Upper lobe of right lung (tissue), 1 donor: ENCODE results near the gene CDC14A. TPM values are rescaled to one million over a fixed set of nuclear protein-coding genes. Genes with fewer than 3 reads are reported as not detected.

Experiments
- ATAC-seq: fragments of 200-7000 bp; cut with Tn5 transposase; one replicate; pipeline ENCODE4 v1.9.1; 2020; ENCODE audit warnings: mild to moderate bottlenecking, moderate library complexity
- DNase-seq: peaks from one replicate; pipeline ENCODE4 v3.0.0-alpha.2; 2020
- H3K27ac ChIP-seq: fragments of 200-600 bp; one replicate; pipeline ENCODE4 v1.8.0; 2022
- H3K27me3 ChIP-seq: fragments of 200-600 bp; one replicate; pipeline ENCODE4 v1.8.0; 2022; ENCODE audit warnings: mild to moderate bottlenecking
- H3K36me3 ChIP-seq: fragments of 200-600 bp; one replicate; pipeline ENCODE4 v1.8.0; 2022
- H3K4me1 ChIP-seq: fragments of 200-600 bp; one replicate; pipeline ENCODE4 v1.8.0; 2022
- H3K4me3 ChIP-seq: fragments of 200-600 bp; one replicate; pipeline ENCODE4 v1.8.0; 2022; ENCODE audit warnings: mild to moderate bottlenecking
- H3K9me3 ChIP-seq: fragments of 200-600 bp; one replicate; pipeline ENCODE4 v1.8.0; 2022
- CTCF ChIP-seq: fragments of 200-600 bp; IDR thresholded peaks from one replicate; pipeline ENCODE4 v1.8.0; 2022; ENCODE audit warnings: antibody characterized with exemption
- intact Hi-C: fragments of 100-400 bp; cut with DNase I; formaldehyde crosslinking; loops from one replicate; pipeline ENCODE4 v1.11.0; 2022
- total RNA-seq: library from RNA; stranded (reverse); fragmentation: NEBNext Ultra II Directional; extraction: Animal tissue kit (Norgen Biotek cat#: 25700); gene quantifications from one replicate; pipeline ENCODE4 v1.2.1, GENCODE V29; 2021
- donor health status: DM: no; HTN: yes; CAD: no; lungs with severe emphysema.

The CDC14A gene
- total RNA-seq, 1 donor from 2014 or later, result 12.0 TPM

GRCh38 chr1:100545855-100546254 is 193.5 kb downstream of the CDC14A start:
- no peak overlapping the region for H3K4me3 ChIP-seq
- H3K36me3 ChIP-seq, result no peaks in the 10 kb centered on the region
- H3K27me3 ChIP-seq, result peaks cover 4% of the 10 kb centered on the region
- H3K27ac ChIP-seq, result no peak overlapping the region
- H3K9me3 ChIP-seq, result no peaks in the 10 kb centered on the region
- DNase-seq (no peak), ATAC-seq (no peak)
- no peak for TF ChIP-seq CTCF
- no peaks in the 10 kb centered on the region for H3K4me1 ChIP-seq
- intact Hi-C loops, result no loop called here

DNA sequence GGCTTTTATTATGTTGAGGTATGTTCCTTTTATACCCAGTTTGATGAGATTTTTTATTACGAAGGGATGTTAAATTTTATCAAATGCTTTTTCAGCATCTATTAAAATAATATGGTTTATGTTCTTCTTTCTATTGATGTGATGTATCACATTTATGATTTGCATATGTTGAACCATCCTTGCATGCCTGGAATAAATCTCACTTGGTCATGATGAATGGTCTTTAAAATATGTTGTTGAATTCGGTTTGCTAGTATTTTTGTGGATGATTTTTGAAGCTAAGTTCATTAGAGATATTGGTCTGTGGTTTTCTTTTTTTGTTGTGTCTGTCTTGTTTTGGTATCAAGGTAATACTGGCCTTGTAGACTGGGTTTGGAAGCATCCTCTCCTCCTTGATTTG is 199.7 kb downstream of the CDC14A start:
- no peak for ATAC-seq
- Histone ChIP-seq H3K27me3 (no peaks in the 10 kb centered on the region), H3K4me1 (no peaks in the 10 kb centered on the region), H3K9me3 (peaks cover 5% of the 10 kb centered on the region), H3K36me3 (no peaks in the 10 kb centered on the region), H3K4me3 (no peak overlapping the region), H3K27ac (no peak overlapping the region)
- intact Hi-C loops, result no loop called here
- TF ChIP-seq CTCF, result no peak
- no peak for DNase-seq

GRCh38 chr1:100552922-100553321 is 200.6 kb downstream of the CDC14A start:
- Histone ChIP-seq H3K27ac (no peak overlapping the region), H3K36me3 (no peaks in the 10 kb centered on the region), H3K4me3 (no peak overlapping the region), H3K4me1 (no peaks in the 10 kb centered on the region), H3K9me3 (peaks cover 5% of the 10 kb centered on the region), H3K27me3 (no peaks in the 10 kb centered on the region)
- DNase-seq, result no peak
- no peak for ATAC-seq
- intact Hi-C loops, result no loop called here
- no peak for TF ChIP-seq CTCF

- intact Hi-C loops, result no loop called here
- Histone ChIP-seq H3K36me3 (no peaks in the 10 kb centered on the region), H3K27ac (no peak overlapping the region), H3K27me3 (no peaks in the 10 kb centered on the region), H3K9me3 (peaks cover 5% of the 10 kb centered on the region), H3K4me3 (no peak overlapping the region), H3K4me1 (no peaks in the 10 kb centered on the region)
- no peak for DNase-seq
- TF ChIP-seq CTCF, result no peak
- ATAC-seq, result no peak
Measured at GRCh38 chr1:100556181-100556580, 203.9 kb downstream of the CDC14A start.

DNA sequence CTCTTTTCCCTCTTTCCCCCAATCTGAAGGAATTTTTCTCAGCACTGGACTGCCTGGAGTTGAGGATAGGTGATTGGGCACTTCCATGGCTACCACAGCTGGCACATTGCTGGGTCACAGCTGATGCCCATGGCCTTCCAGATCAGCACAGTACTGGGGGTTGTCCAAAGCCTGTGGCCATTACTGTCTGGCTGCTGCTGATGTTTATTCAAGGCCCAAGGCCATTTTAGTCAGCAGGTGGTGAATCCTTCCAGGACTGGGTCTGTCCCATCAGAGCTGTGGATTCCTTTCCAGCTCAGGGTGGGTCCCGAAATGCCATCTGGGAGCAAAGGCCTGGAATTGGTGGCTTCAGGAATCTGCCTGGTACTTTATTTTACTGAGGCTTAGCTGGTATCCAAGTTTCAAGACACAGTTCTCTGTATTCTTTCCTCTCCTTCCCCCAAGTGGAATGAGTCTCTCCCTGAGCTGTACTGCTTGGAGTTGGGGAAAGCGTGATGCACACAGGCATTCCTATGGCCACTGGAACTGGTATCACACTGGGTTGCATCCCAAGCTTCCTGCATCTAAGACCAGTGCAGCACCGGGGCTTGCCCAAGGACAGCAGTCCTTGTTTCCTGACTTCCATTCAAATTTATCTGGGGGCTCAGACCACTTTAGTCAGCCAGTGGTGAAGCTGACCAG is 204.8 kb downstream of the CDC14A start:
- Histone ChIP-seq H3K36me3 (no peaks in the 10 kb centered on the region), H3K4me3 (no peak overlapping the region), H3K9me3 (peaks cover 5% of the 10 kb centered on the region), H3K4me1 (no peaks in the 10 kb centered on the region), H3K27ac (no peak overlapping the region), H3K27me3 (no peaks in the 10 kb centered on the region)
- DNase-seq, result no peak
- TF ChIP-seq CTCF, result no peak
- intact Hi-C loops, result no loop called here
- no peak for ATAC-seq

DNA sequence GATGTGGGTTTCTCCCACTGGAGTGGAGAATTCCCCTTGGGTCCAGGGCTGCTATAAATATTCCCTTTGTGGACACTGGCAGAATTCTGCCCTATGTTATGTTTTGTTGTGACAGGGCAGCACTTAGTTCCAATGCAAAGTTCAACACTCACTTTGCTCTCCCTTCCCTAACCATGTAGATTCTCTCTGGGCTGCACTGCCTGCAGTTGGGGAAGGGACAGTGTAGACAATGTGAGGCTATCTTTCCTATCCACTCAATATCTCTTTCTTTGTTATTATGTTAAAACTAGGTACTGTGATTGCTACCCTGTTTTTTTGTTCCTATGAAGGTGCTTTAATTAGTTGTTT is 205.3 kb downstream of the CDC14A start:
- Histone ChIP-seq H3K27ac (no peak overlapping the region), H3K9me3 (peaks cover under 1% of the 10 kb centered on the region), H3K4me1 (no peaks in the 10 kb centered on the region), H3K27me3 (no peaks in the 10 kb centered on the region), H3K4me3 (no peak overlapping the region), H3K36me3 (no peaks in the 10 kb centered on the region)
- no peak for TF ChIP-seq CTCF
- ATAC-seq (no peak), DNase-seq (no peak)
- intact Hi-C loops, result no loop called here
